ENCODE results near the gene PSMD3. TPM values are rescaled to one million over a fixed set of nuclear protein-coding genes. Genes with fewer than 3 reads are reported as not detected.

The PSMD3 gene
- polyA plus RNA-seq, 1 donor (not counting 4 experiments of a cell fraction or from before 2014, with no cell fraction given): 108 TPM

DNA sequence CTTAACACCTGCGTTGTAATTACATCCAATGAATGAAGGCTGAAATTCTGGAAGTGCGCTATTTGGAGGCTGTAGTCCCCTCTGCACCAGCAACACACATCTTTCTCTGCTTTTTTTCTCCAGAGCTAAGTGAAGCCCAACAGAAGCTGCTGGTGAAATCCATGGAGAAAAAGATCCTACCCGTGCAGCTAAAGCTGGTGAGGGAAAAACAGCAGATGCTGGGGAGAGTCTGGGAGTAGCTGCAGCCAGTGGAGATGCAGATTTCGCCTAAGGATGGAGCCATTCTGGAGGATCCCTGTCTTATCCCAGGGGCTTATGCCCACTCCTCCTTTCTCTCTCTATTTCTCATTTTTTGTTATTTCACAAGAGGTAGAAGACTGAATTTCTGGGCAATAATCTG, 4.8 kb upstream of the PSMD3 start:
- Histone ChIP-seq H3K4me3 (ENCODE audit: control insufficient read depth in 2 of 3, extremely low read depth in 1 of 3, insufficient read depth in 2 of 3, low read depth in 1 of 3, low read length in 3 of 3) (no peak overlapping the region), H3K4me1 (ENCODE audit: control insufficient read depth, extremely low read depth, insufficient read depth, low read length) (peaks cover 28% of the 10 kb centered on the region), H3K9me1 (ENCODE audit: control insufficient read depth, extremely low read depth, insufficient read depth, low read length) (no peaks in the 10 kb centered on the region), H3K79me2 (ENCODE audit: control insufficient read depth, insufficient read depth, low read length) (peaks cover 1% of the 10 kb centered on the region), H4K20me1 (ENCODE audit: control insufficient read depth, extremely low read depth, insufficient read depth, low read length) (no peaks in the 10 kb centered on the region), H3K27me3 (ENCODE audit: control insufficient read depth, extremely low read depth, insufficient read depth, low read length) (no peaks in the 10 kb centered on the region), H3K36me3 (ENCODE audit: control insufficient read depth in 2 of 2, extremely low read depth in 1 of 2, insufficient read depth in 2 of 2, low read length in 2 of 2) (no peaks in the 10 kb centered on the region), H2AFZ (ENCODE audit: control insufficient read depth, low read length) (no peak overlapping the region), H3K9ac (ENCODE audit: control insufficient read depth, extremely low read depth, insufficient read depth, low read length) (no peak overlapping the region), H3K9me3 (ENCODE audit: control insufficient read depth, low read depth, low read length) (no peaks in the 10 kb centered on the region), H3K4me2 (ENCODE audit: control insufficient read depth, extremely low read depth, insufficient read depth, low read depth, low read length) (no peak overlapping the region), H3K27ac (ENCODE audit: control insufficient read depth, insufficient read depth, low read length) (no peak overlapping the region)
- FAIRE-seq: no peak
- dilution Hi-C loops (cut with MboI; ENCODE audit: extremely low pct_ligation_motif_present, low sequenced_read_pairs): no loop called here
- DNase-seq (ENCODE audit: low read depth, low spot score): no peak
- TF ChIP-seq, protein P1, sequence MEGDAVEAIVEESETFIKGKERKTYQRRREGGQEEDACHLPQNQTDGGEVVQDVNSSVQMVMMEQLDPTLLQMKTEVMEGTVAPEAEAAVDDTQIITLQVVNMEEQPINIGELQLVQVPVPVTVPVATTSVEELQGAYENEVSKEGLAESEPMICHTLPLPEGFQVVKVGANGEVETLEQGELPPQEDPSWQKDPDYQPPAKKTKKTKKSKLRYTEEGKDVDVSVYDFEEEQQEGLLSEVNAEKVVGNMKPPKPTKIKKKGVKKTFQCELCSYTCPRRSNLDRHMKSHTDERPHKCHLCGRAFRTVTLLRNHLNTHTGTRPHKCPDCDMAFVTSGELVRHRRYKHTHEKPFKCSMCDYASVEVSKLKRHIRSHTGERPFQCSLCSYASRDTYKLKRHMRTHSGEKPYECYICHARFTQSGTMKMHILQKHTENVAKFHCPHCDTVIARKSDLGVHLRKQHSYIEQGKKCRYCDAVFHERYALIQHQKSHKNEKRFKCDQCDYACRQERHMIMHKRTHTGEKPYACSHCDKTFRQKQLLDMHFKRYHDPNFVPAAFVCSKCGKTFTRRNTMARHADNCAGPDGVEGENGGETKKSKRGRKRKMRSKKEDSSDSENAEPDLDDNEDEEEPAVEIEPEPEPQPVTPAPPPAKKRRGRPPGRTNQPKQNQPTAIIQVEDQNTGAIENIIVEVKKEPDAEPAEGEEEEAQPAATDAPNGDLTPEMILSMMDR (optimal IDR thresholded peaks at IDR 0.05 in 1 of 3, IDR thresholded peaks at IDR 0.05 in 1 of 3, conservative IDR thresholded peaks at IDR 0.05 in 1 of 3; ENCODE audit: extremely low read depth in 1 of 3, insufficient read depth in 2 of 3, low read length in 3 of 3): no peak
- no peak for TF ChIP-seq EZH2 (IDR thresholded peaks at IDR 0.05; ENCODE audit: low read length)

DNA sequence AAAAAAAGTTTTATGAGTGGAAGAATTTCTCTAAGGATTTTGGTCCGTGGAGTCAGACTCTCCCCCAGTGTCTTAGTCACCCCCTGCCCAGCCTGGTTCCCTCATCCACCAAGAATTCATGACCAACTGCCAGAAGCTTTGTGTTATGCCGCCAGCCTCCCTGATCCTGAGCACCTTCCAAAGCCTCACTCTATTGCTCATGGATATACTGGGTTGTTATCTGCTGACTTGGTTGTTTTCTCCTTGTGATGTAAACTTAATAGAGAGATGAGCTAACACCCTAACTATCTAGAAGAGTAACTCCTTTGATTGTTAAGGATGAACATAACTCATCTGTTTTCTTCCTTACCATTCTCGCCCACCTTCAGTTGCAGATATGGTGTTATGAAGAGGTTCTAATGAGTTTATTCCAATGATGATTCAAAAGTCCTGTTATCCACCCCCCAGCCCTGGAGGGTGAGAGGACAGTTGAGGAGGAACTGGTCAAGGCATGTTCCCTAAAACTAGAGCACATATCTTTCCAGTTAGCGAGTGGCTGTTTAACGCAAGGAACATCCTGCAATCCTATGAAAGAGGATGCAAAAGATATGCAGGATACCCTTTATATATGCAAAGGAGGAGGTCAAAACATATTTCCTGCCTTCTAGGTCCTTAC, 1.5 kb upstream of the PSMD3 start:
- FAIRE-seq (peak; percentile 95), DNase-seq (ENCODE audit: low read depth, low spot score) (peak; percentile 76)
- no peak for TF ChIP-seq EZH2 (IDR thresholded peaks at IDR 0.05; ENCODE audit: low read length)
- TF ChIP-seq, protein P1 (optimal IDR thresholded peaks at IDR 0.05 in 1 of 3, IDR thresholded peaks at IDR 0.05 in 1 of 3, conservative IDR thresholded peaks at IDR 0.05 in 1 of 3; ENCODE audit: extremely low read depth in 1 of 3, insufficient read depth in 2 of 3, low read length in 3 of 3): no peak
- H3K27ac ChIP-seq (ENCODE audit: control insufficient read depth, insufficient read depth, low read length): peak overlapping the region; percentile 98
- H3K4me3 ChIP-seq (ENCODE audit: control insufficient read depth in 2 of 3, extremely low read depth in 1 of 3, insufficient read depth in 2 of 3, low read depth in 1 of 3, low read length in 3 of 3): peak overlapping the region; percentile 49 to 83 (median 71)
- H3K79me2 ChIP-seq (ENCODE audit: control insufficient read depth, insufficient read depth, low read length): peaks cover 31% of the 10 kb centered on the region
- dilution Hi-C loops (cut with MboI; ENCODE audit: extremely low pct_ligation_motif_present, low sequenced_read_pairs): no loop called here
- H3K4me2 ChIP-seq (ENCODE audit: control insufficient read depth, extremely low read depth, insufficient read depth, low read depth, low read length): peak overlapping the region; percentile 97
- peak overlapping the region; percentile 99 for H3K9ac ChIP-seq (ENCODE audit: control insufficient read depth, extremely low read depth, insufficient read depth, low read length)
- H4K20me1 ChIP-seq (ENCODE audit: control insufficient read depth, extremely low read depth, insufficient read depth, low read length): peaks cover 6% of the 10 kb centered on the region
- H3K36me3 ChIP-seq (ENCODE audit: control insufficient read depth in 2 of 2, extremely low read depth in 1 of 2, insufficient read depth in 2 of 2, low read length in 2 of 2): peaks cover under 1 to 3% of the 10 kb centered on the region in 2 experiments
- peak overlapping the region; percentile 10 for H2AFZ ChIP-seq (ENCODE audit: control insufficient read depth, low read length)
- H3K4me1 ChIP-seq (ENCODE audit: control insufficient read depth, extremely low read depth, insufficient read depth, low read length): peaks cover 34% of the 10 kb centered on the region
- no peaks in the 10 kb centered on the region for H3K9me3 ChIP-seq (ENCODE audit: control insufficient read depth, low read depth, low read length)
- no peaks in the 10 kb centered on the region for H3K9me1 ChIP-seq (ENCODE audit: control insufficient read depth, extremely low read depth, insufficient read depth, low read length)
- no peaks in the 10 kb centered on the region for H3K27me3 ChIP-seq (ENCODE audit: control insufficient read depth, extremely low read depth, insufficient read depth, low read length)
